Measurements from ENCODE around the gene ZKSCAN3. TPM values are rescaled to one million over a fixed set of nuclear protein-coding genes. Genes with fewer than 3 reads are reported as not detected.
"Not testable (repeated sequence)": the region's sequence is repeated elsewhere in the genome, so short reads cannot be mapped to it uniquely, and the experiment has no call there.

ZKSCAN3 gene
- total RNA-seq = 1 to 10 TPM; 2.3 to 3.0 TPM

GRCh38 chr6:28349892-28350737 is at the start of gene ZKSCAN3:
Gene ZKSCAN3, plus strand, starts transcription at chr6:28349947. Its CDS starts 9,640 bp downstream, at chr6:28359587.
- peak within 1 kb of the TSS; percentile 95 for H3K27ac Mint-ChIP-seq
- CTCF ChIA-PET = no interaction called here
- intact Hi-C loops (cut with micrococcal nuclease) = loop anchor here (10.0 kb wide), 2 partner anchors 85 to 445 kb away; partner anchors contain the start of gene ZSCAN26
- H3K9me3 Mint-ChIP-seq = no peaks in the 10 kb centered on the region
- DNase-seq (peak; percentile 96), ATAC-seq (peak; percentile 100)
- POLR2A ChIA-PET = interaction anchor here (1.2 to 1.5 kb wide), 2 partner anchors 15 to 209 kb away, joined by 5 read pairs; partner anchors contain the start of genes ZKSCAN8 and ZSCAN31
- H3K4me3 Mint-ChIP-seq = peak within 1 kb of the TSS; percentile 98
- no peaks in the 10 kb centered on the region for H3K36me3 Mint-ChIP-seq (ENCODE audit: low read depth)
- TF ChIP-seq CTCF (IDR thresholded peaks at IDR 0.05) = no peak
- H3K27me3 Mint-ChIP-seq = peaks cover 7% of the 10 kb centered on the region
- peaks cover 21% of the 10 kb centered on the region for H3K4me1 Mint-ChIP-seq (ENCODE audit: low read depth)

- peaks cover 12% of the 10 kb centered on the region for H3K36me3 Mint-ChIP-seq (ENCODE audit: low read depth)
- ATAC-seq (peak; percentile 65), DNase-seq (no peak)
- TF ChIP-seq CTCF (IDR thresholded peaks at IDR 0.05) = no peak
- H3K27me3 Mint-ChIP-seq = no peaks in the 10 kb centered on the region
- intact Hi-C loops (cut with micrococcal nuclease) = no loop called here
- peaks cover 15% of the 10 kb centered on the region for H3K4me1 Mint-ChIP-seq (ENCODE audit: low read depth)
- POLR2A ChIA-PET = interaction anchor here (1.0 kb wide), 1 partner anchor 10 kb away, joined by 3 read pairs; no protein-coding TSS in a partner anchor
- CTCF ChIA-PET = interaction anchor here (1.8 kb wide), 1 partner anchor 52 kb away, joined by 6 read pairs; no protein-coding TSS in a partner anchor
- no peaks in the 10 kb centered on the region for H3K9me3 Mint-ChIP-seq
- H3K4me3 Mint-ChIP-seq = no peak overlapping the region
- H3K27ac Mint-ChIP-seq = peak overlapping the region; percentile 82
These were observed 46.2 kb upstream of the ZKSCAN3 start for GRCh38 chr6:28303570-28303969.

- H3K36me3 Mint-ChIP-seq (ENCODE audit: low read depth); ATAC-seq; DNase-seq; H3K9me3 Mint-ChIP-seq; H3K4me3 Mint-ChIP-seq; H3K27ac Mint-ChIP-seq; intact Hi-C loops (cut with micrococcal nuclease); H3K27me3 Mint-ChIP-seq; POLR2A ChIA-PET; CTCF ChIA-PET: not testable (repeated sequence)
- H3K4me1 Mint-ChIP-seq (ENCODE audit: low read depth) = peaks cover 15% of the 10 kb centered on the region
These were observed 43.4 kb upstream of the ZKSCAN3 start for GRCh38 chr6:28306363-28306762.

GRCh38 chr6:28311139-28311823 is 38.5 kb upstream of the ZKSCAN3 start:
- Mint-ChIP-seq H3K27ac (no peak overlapping the region), H3K4me3 (no peak overlapping the region), H3K36me3 (ENCODE audit: low read depth) (no peaks in the 10 kb centered on the region), H3K4me1 (ENCODE audit: low read depth) (no peaks in the 10 kb centered on the region), H3K9me3 (no peaks in the 10 kb centered on the region), H3K27me3 (peaks cover 3% of the 10 kb centered on the region)
- DNase-seq (no peak), ATAC-seq (no peak)
- ChIA-PET POLR2A (no interaction called here), CTCF (no interaction called here)
- no peak for TF ChIP-seq CTCF (IDR thresholded peaks at IDR 0.05)
- intact Hi-C loops (cut with micrococcal nuclease) = no loop called here

- no peak for TF ChIP-seq CTCF (IDR thresholded peaks at IDR 0.05)
- DNase-seq (no peak), ATAC-seq (no peak)
- H3K36me3 Mint-ChIP-seq (ENCODE audit: low read depth) = no peaks in the 10 kb centered on the region
- CTCF ChIA-PET = no interaction called here
- H3K4me1 Mint-ChIP-seq (ENCODE audit: low read depth) = no peaks in the 10 kb centered on the region
- H3K9me3 Mint-ChIP-seq = no peaks in the 10 kb centered on the region
- no peak overlapping the region for H3K27ac Mint-ChIP-seq
- H3K27me3 Mint-ChIP-seq = peaks cover 3% of the 10 kb centered on the region
- no peak overlapping the region for H3K4me3 Mint-ChIP-seq
- POLR2A ChIA-PET = no interaction called here
- intact Hi-C loops (cut with micrococcal nuclease) = no loop called here
These were observed 36.8 kb upstream of the ZKSCAN3 start for GRCh38 chr6:28312939-28313338.
